SU-DHL-6 (cell line): Measurements from ENCODE around the gene ATAD1.

Source experiments
- H2AFZ ChIP-seq: fragments of 200-600 bp; sonication (generic); 2 replicates; pipeline ENCODE4 v1.6.1; 2014; ENCODE audit warnings: low read depth, mild to moderate bottlenecking, moderate library complexity, mixed read lengths, antibody characterized with exemption, low read length; ENCODE audit not compliant: severe bottlenecking
- H3F3A ChIP-seq: fragments of 200-600 bp; shearing (Covaris generic); 2 replicates; pipeline ENCODE4 v1.6.0; 2016; ENCODE audit warnings: antibody characterized with exemption, mild to moderate bottlenecking; ENCODE audit not compliant: insufficient read depth
- H3K27ac ChIP-seq: fragments of 200-600 bp; sonication (generic); 2 replicates; pipeline ENCODE4 v1.5.1; 2016; ENCODE audit warnings: low read depth, mild to moderate bottlenecking, low read length, moderate library complexity, mixed read lengths
- H3K27me3 ChIP-seq: fragments of 200-600 bp; sonication (generic), shearing (Covaris generic); 2 replicates; pipeline ENCODE4 v1.6.0; 2014; ENCODE audit warnings: mild to moderate bottlenecking, low read length
- H3K36me3 ChIP-seq: fragments of 200-600 bp; sonication (generic); 2 replicates; pipeline ENCODE4 v1.6.1; 2014; ENCODE audit warnings: mild to moderate bottlenecking, low read length, mixed read lengths
- H3K4me2 ChIP-seq: fragments of 300-600, 200-600 bp; shearing (Covaris generic), sonication (generic); 2 replicates; pipeline ENCODE4 v1.6.0; 2014; ENCODE audit warnings: low read length, low read depth, mild to moderate bottlenecking; ENCODE audit not compliant: poor library complexity, severe bottlenecking
- H3K4me3 ChIP-seq: fragments of 200-600 bp; sonication (generic); 2 replicates; pipeline ENCODE4 v1.5.1; 2014; ENCODE audit warnings: antibody characterized with exemption, low read length, mild to moderate bottlenecking, mixed read lengths; ENCODE audit not compliant: insufficient read depth, poor library complexity, severe bottlenecking
- H3K79me2 ChIP-seq: fragments of 200-600 bp; sonication (generic); 2 replicates; pipeline ENCODE4 v1.6.1; 2014; ENCODE audit warnings: mild to moderate bottlenecking, low read length, moderate library complexity; ENCODE audit not compliant: insufficient read depth
- H3K9ac ChIP-seq: fragments of 200-600 bp; sonication (generic); 2 replicates; pipeline ENCODE4 v1.7.0; 2014; ENCODE audit warnings: mild to moderate bottlenecking, low read length
- H3K9me2 ChIP-seq: fragments of 200-600 bp; sonication (generic); replicated peaks from 2 replicates; pipeline ENCODE4 v1.6.1; 2014; ENCODE audit warnings: low read length; ENCODE audit not compliant: insufficient read depth
- H3K9me3 ChIP-seq: fragments of 200-600 bp; sonication (generic); 2 replicates; pipeline ENCODE4 v1.6.1; 2014; ENCODE audit warnings: low read length, mixed read lengths; ENCODE audit not compliant: insufficient read depth
- H4K20me1 ChIP-seq: fragments of 200-600 bp; sonication (generic); 2 replicates; pipeline ENCODE4 v1.6.1; 2014; ENCODE audit warnings: low read depth, mild to moderate bottlenecking, antibody characterized with exemption, low read length, moderate library complexity, mixed read lengths
- CTCF ChIP-seq: fragments of 200-600 bp; sonication (generic); IDR thresholded peaks from one replicate; pipeline ENCODE4 v1.5.1; 2017; ENCODE audit warnings: antibody characterized with exemption, mild to moderate bottlenecking, low read length, moderate library complexity; ENCODE audit not compliant: insufficient read depth, poor library complexity, severe bottlenecking
- EZH2phosphoT487 ChIP-seq: fragments of 200-600 bp; sonication (generic), shearing (Covaris generic); conservative IDR thresholded peaks from 2 replicates; pipeline ENCODE4 v1.6.1; 2018; ENCODE audit warnings: mild to moderate bottlenecking, antibody characterized with exemption, low read length, moderate library complexity, mixed read lengths

Gene ATAD1

GRCh38 chr10:87862679-87863052 lies 44.6 kb upstream of the ATAD1 start:
- Histone ChIP-seq H3K27ac (peak overlapping the region; percentile 94), H3K79me2 (peaks cover 49% of the 10 kb centered on the region), H2AFZ (no peak overlapping the region), H3F3A (peaks cover 32% of the 10 kb centered on the region), H4K20me1 (peaks cover 18% of the 10 kb centered on the region), H3K36me3 (peaks cover 33% of the 10 kb centered on the region), H3K4me3 (peak overlapping the region; percentile 89), H3K4me2 (peak overlapping the region; percentile 83), H3K27me3 (no peaks in the 10 kb centered on the region), H3K9me2 (no peaks in the 10 kb centered on the region), H3K9me3 (no peaks in the 10 kb centered on the region), H3K9ac (peak overlapping the region; percentile 92)
- no peak for TF ChIP-seq EZH2phosphoT487
- TF ChIP-seq CTCF, result no peak

DNA sequence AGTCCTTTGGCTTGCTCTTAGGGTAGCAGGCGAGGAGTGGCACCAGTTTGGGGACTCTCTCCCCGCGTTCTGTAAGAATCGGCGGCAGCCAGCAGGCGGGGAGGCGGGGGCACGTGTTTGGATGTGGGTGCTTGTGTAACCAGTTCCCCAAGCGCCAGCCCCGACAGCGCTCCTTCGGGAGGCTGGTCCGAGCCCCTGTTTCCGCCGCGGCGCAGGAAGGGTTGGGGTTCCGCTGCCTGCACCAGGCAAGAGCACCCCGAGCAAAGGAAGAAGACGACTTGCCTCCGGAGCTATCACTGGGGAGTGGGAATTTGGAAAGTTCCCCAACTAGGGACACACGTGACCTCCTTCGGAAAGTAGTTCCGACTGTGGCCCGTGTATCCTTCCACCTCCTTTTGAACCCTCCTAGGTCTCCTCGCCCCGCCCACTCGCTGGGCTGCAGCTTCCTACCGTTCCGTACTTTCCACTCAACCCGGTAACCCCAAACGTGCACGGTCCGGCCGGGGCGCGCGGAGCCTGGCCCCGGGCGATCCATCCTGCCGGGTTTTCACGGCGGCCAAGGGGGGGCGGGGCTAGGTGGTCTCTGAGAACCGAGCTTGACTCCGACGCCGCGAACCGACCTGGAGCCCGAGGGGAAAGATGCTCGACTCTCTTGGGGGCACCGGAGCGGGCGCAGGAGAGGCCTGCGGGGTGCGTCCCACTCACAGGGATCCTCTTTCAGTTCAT lies 44.1 kb upstream of the ATAD1 start:
- Histone ChIP-seq H4K20me1 (peaks cover 14% of the 10 kb centered on the region; the same call in 1 of the 2 replicates), H2AFZ (peak overlapping the region; percentile 43), H3K9me3 (no peaks in the 10 kb centered on the region), H3K4me2 (peak overlapping the region; percentile 83), H3K9me2 (no peaks in the 10 kb centered on the region), H3K27ac (peak overlapping the region; percentile 94), H3K9ac (peak overlapping the region; percentile 92), H3K79me2 (peaks cover 43% of the 10 kb centered on the region), H3F3A (peaks cover 31% of the 10 kb centered on the region), H3K4me3 (peak overlapping the region; percentile 89), H3K36me3 (peaks cover 27% of the 10 kb centered on the region), H3K27me3 (no peaks in the 10 kb centered on the region)
- TF ChIP-seq EZH2phosphoT487 (no peak), CTCF (no peak)

DNA sequence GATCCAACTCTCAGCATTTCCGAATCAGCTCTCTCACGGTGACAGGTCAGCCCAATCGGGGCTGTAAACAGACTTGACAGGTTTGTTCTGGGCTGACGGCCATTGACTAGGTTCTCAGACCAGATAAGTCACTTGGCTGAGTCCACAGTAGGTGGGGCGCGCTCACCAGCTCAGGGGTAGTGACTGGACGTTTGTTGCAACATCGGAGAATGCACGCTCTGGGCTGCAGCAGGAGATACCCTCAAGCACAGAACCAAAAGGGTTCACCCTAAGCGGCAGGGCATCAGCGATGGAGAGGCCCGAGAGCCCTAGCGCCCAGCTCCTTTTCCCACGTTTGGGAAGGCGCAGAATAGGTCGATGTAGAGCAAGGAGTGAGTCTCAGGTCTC lies 43.5 kb upstream of the ATAD1 start:
- peak overlapping the region; percentile 83 for H3K4me2 ChIP-seq
- H3K79me2 ChIP-seq, result peaks cover 37% of the 10 kb centered on the region
- TF ChIP-seq CTCF (no peak), EZH2phosphoT487 (no peak)
- peaks cover 31% of the 10 kb centered on the region for H3F3A ChIP-seq
- H3K27me3 ChIP-seq, result no peaks in the 10 kb centered on the region
- peak overlapping the region; percentile 92 for H3K9ac ChIP-seq
- H3K36me3 ChIP-seq, result peaks cover 21% of the 10 kb centered on the region
- H3K9me2 ChIP-seq, result no peaks in the 10 kb centered on the region
- H3K27ac ChIP-seq, result peak overlapping the region; percentile 94
- H2AFZ ChIP-seq, result peak overlapping the region; percentile 43
- H3K4me3 ChIP-seq, result peak overlapping the region; percentile 89
- no peaks in the 10 kb centered on the region for H3K9me3 ChIP-seq
- peaks cover 10% of the 10 kb centered on the region; the same call in 1 of the 2 replicates for H4K20me1 ChIP-seq
